ENCODE data around the gene UBE2U.

The UBE2U gene

DNA sequence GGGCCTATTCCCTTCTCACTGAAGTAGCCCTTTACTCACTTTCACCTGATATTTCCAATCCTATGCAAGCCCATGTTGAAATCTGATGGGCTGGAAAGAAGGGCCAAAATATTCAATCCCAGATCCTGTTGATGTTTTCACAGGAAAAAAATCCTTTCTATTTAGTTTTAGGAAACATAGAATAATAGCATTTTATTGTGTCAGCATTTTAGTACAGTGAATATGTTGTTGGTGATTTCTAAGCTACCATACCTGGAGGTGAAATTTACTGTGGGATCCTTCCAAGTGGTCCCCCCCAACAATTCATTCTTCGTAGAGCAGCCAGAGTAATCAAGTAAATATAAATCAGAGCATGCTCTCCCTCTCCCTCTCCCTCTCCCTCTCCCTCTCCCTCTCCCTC is 3.4 kb upstream of the UBE2U start:
- Histone ChIP-seq H3K4me3 (IDR thresholded peaks at IDR 0.05; ENCODE audit: insufficient read depth, low read depth, low read length) (no peak overlapping the region), H3K27ac (no peak overlapping the region), H3K4me1 (ENCODE audit: low read depth, poor library complexity, severe bottlenecking) (no peaks in the 10 kb centered on the region), H3K4me2 (no peak overlapping the region), H3K27me3 (ENCODE audit: insufficient read depth, low read depth) (no peaks in the 10 kb centered on the region), H3K9ac (no peak overlapping the region), H3K79me2 (ENCODE audit: insufficient read depth, low read depth) (no peaks in the 10 kb centered on the region), H2AFZ (ENCODE audit: low read depth) (no peak overlapping the region), H4K20me1 (ENCODE audit: insufficient read depth) (no peaks in the 10 kb centered on the region), H3K36me3 (ENCODE audit: insufficient read depth) (no peaks in the 10 kb centered on the region)
- no peak for TF ChIP-seq CTCF (conservative IDR thresholded peaks at IDR 0.05; ENCODE audit: low read depth, low read length)

DNA sequence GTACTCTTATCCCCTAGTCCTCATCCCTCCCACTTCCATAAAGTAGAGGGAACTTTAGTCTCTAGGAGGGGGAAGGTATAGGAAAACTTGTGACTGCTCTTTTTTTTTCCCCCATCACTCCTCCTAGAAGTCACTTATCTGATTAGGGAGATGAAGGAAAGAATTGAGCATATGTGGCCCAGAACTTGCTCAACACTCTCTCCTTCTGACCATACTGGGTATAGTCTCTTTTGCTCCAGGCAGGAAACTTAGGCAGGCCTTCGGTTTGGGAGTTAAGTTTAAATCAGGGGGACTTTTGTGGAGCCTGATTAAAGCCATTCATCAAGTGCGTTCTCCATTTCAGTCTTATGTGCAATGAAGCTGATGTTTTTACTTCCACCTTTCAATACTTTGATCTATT is 5.8 kb downstream of the UBE2U start:
- no peak overlapping the region for H3K27ac ChIP-seq
- no peak for TF ChIP-seq CTCF (conservative IDR thresholded peaks at IDR 0.05; ENCODE audit: low read depth, low read length)
- H3K9ac ChIP-seq = no peak overlapping the region
- H3K79me2 ChIP-seq (ENCODE audit: insufficient read depth, low read depth) = no peaks in the 10 kb centered on the region
- H3K4me2 ChIP-seq = no peak overlapping the region
- no peaks in the 10 kb centered on the region for H3K27me3 ChIP-seq (ENCODE audit: insufficient read depth, low read depth)
- no peak overlapping the region for H3K4me3 ChIP-seq (IDR thresholded peaks at IDR 0.05; ENCODE audit: insufficient read depth, low read depth, low read length)
- H4K20me1 ChIP-seq (ENCODE audit: insufficient read depth) = no peaks in the 10 kb centered on the region
- no peaks in the 10 kb centered on the region for H3K4me1 ChIP-seq (ENCODE audit: low read depth, poor library complexity, severe bottlenecking)
- no peak overlapping the region for H2AFZ ChIP-seq (ENCODE audit: low read depth)
- no peaks in the 10 kb centered on the region for H3K36me3 ChIP-seq (ENCODE audit: insufficient read depth)

GRCh38 chr1:64212031-64212430 is 8.6 kb downstream of the UBE2U start:
- Histone ChIP-seq H4K20me1 (ENCODE audit: insufficient read depth) (no peaks in the 10 kb centered on the region), H3K27ac (no peak overlapping the region), H3K9ac (no peak overlapping the region), H3K27me3 (ENCODE audit: insufficient read depth, low read depth) (no peaks in the 10 kb centered on the region), H3K4me1 (ENCODE audit: low read depth, poor library complexity, severe bottlenecking) (no peaks in the 10 kb centered on the region), H3K4me2 (no peak overlapping the region), H3K79me2 (ENCODE audit: insufficient read depth, low read depth) (no peaks in the 10 kb centered on the region), H3K4me3 (IDR thresholded peaks at IDR 0.05; ENCODE audit: insufficient read depth, low read depth, low read length) (no peak overlapping the region), H2AFZ (ENCODE audit: low read depth) (no peak overlapping the region), H3K36me3 (ENCODE audit: insufficient read depth) (no peaks in the 10 kb centered on the region)
- TF ChIP-seq CTCF (conservative IDR thresholded peaks at IDR 0.05; ENCODE audit: low read depth, low read length) = no peak

GRCh38 chr1:64215576-64215975 is 12.2 kb downstream of the UBE2U start:
- no peak overlapping the region for H2AFZ ChIP-seq (ENCODE audit: low read depth)
- H3K36me3 ChIP-seq (ENCODE audit: insufficient read depth) = no peaks in the 10 kb centered on the region

More at GRCh38 chr1:64215576-64215975, 12.2 kb downstream of the UBE2U start:
- Histone ChIP-seq H3K4me2 (no peak overlapping the region), H3K79me2 (ENCODE audit: insufficient read depth, low read depth) (no peaks in the 10 kb centered on the region), H3K9ac (no peak overlapping the region), H3K27ac (no peak overlapping the region), H3K4me1 (ENCODE audit: low read depth, poor library complexity, severe bottlenecking) (no peaks in the 10 kb centered on the region), H4K20me1 (ENCODE audit: insufficient read depth) (no peaks in the 10 kb centered on the region), H3K4me3 (IDR thresholded peaks at IDR 0.05; ENCODE audit: insufficient read depth, low read depth, low read length) (no peak overlapping the region), H3K27me3 (ENCODE audit: insufficient read depth, low read depth) (no peaks in the 10 kb centered on the region)
- TF ChIP-seq CTCF (conservative IDR thresholded peaks at IDR 0.05; ENCODE audit: low read depth, low read length) = no peak

Measured in KMS-11 (cell line).